Measurements from ENCODE around the gene RABEP1.

RABEP1 gene

GRCh38 chr17:5269241-5269960 is 12.7 kb upstream of the RABEP1 start:
- DNase-seq: no peak

- DNase-seq: no peak
These were observed 9.8 kb upstream of the RABEP1 start for GRCh38 chr17:5272322-5272721.

GRCh38 chr17:5282642-5283217 is 646 bp downstream of the RABEP1 start:
- peak; percentile 13 for DNase-seq

GRCh38 chr17:5283571-5284315 is 1.7 kb downstream of the RABEP1 start:
- no peak for DNase-seq

- no peak for DNase-seq
These were observed 2.6 kb downstream of the RABEP1 start for GRCh38 chr17:5284681-5285080.

GRCh38 chr17:5286846-5287245 is 4.8 kb downstream of the RABEP1 start:
- DNase-seq: no peak

- DNase-seq: no peak
These were observed 9.7 kb downstream of the RABEP1 start for GRCh38 chr17:5291683-5292350.

GRCh38 chr17:5297245-5297644 is 15.2 kb downstream of the RABEP1 start:
- no peak for DNase-seq

GRCh38 chr17:5299383-5299782 is 17.3 kb downstream of the RABEP1 start:
- no peak for DNase-seq

- no peak for DNase-seq
These were observed 22.6 kb downstream of the RABEP1 start for GRCh38 chr17:5304636-5305035.

- DNase-seq: no peak
These were observed 27.8 kb downstream of the RABEP1 start for GRCh38 chr17:5309851-5310250.

GRCh38 chr17:5325851-5326250 is 43.8 kb downstream of the RABEP1 start:
- no peak for DNase-seq

GRCh38 chr17:5329784-5330557 is 47.9 kb downstream of the RABEP1 start:
- DNase-seq: no peak

GRCh38 chr17:5330981-5331380 is 48.9 kb downstream of the RABEP1 start:
- DNase-seq: no peak

- no peak for DNase-seq
These were observed 49.4 kb downstream of the RABEP1 start for GRCh38 chr17:5331506-5331905.

GRCh38 chr17:5344914-5345313 is 62.8 kb downstream of the RABEP1 start:
- no peak for DNase-seq

- DNase-seq: no peak
These were observed 70.7 kb downstream of the RABEP1 start for GRCh38 chr17:5352681-5353289.

- no peak for DNase-seq
These were observed 72.2 kb downstream of the RABEP1 start for GRCh38 chr17:5354310-5354709.

GRCh38 chr17:5354886-5355415 is 72.9 kb downstream of the RABEP1 start:
- DNase-seq: no peak

- DNase-seq: no peak
These were observed 73.5 kb downstream of the RABEP1 start for GRCh38 chr17:5355421-5356129.

- DNase-seq: no peak
These were observed 79.3 kb downstream of the RABEP1 start for GRCh38 chr17:5361426-5361825.

All from right kidney (tissue), 1 donor.